ENCODE measurements around the gene PASK. TPM values are rescaled to one million over a fixed set of nuclear protein-coding genes. Genes with fewer than 3 reads are reported as not detected.

PASK gene
- polyA plus RNA-seq, 3 donors = 15.1 to 26.7 (median 23.9) TPM

DNA sequence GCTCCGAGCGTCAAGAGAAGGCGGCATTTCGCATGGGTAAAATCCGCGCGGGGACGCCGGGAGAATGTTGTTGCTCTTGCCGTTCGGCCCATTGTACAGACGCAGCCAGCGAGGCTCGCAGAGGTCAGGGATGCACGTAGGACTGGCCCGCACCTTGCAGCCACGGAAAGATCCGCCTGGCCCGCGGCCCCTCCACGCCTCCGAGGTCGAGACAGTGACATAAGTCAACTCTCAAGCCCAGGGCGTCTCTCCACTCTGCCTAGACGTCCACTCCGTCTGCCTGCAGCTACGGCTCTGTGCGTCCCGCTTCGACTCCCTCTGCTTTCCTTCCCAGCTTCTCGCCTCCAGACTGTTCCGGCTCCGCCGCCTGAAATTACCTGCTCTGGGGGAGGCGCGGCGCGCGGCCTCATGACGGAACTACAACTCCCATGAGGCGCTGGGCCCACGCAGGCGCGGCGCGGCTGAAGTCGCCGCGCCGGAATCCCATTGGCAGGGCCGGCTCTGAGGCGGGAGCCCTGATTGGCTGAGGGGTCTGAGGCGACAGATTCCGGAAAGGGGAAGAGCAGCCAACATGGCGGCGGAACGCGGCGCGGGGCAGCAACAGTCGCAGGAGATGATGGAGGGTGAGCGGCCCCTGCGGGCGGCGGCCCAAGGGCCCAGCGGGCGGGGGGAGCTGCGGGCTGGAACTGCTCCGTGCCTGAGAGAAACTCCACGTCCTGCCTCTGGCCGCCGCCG, 820 bp upstream of the PASK start, which contains the start of gene PPP1R7:
TSS of gene PPP1R7 (plus strand) at position 543 of the 735 bp plus-strand sequence. CDS start at position 572, 29 bp downstream.
- peak; percentile 94 for DNase-seq

DNA sequence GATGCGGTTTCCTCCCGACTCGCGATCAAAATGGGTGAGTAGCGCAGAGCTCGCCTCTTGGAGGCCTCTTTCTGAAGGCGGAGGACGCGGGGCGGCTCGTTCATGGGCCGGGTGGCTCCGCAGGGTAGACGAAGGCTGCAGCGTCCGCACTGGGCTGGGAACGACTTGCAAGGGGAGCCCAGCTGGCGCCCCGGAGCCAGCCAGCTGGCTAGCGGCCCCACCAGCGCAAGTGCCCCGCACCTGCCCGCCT, 328 bp upstream of the PASK start:
- no peak for DNase-seq

GRCh38 chr2:241148239-241148638, 1.0 kb downstream of the PASK start:
- DNase-seq = no peak

DNA sequence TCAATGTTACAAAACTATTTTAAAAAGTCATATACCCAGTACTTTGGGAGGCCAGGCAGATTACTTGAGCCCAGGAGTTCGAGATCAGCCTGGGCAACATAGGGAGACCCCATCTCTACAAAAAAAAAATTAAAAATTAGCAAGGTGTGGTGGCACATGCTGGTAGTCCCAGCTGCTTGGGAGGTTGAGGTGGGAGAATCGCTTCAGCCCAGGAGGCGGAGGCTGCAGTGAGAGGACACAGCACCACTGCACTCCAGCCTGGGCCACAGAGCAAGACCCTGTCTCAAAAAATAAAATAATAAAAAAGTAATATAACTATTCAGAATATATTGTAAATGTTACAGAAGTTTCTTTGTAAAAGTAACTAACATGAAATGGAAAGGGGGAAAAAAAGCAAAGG, 1.9 kb downstream of the PASK start:
- DNase-seq = no peak

DNA sequence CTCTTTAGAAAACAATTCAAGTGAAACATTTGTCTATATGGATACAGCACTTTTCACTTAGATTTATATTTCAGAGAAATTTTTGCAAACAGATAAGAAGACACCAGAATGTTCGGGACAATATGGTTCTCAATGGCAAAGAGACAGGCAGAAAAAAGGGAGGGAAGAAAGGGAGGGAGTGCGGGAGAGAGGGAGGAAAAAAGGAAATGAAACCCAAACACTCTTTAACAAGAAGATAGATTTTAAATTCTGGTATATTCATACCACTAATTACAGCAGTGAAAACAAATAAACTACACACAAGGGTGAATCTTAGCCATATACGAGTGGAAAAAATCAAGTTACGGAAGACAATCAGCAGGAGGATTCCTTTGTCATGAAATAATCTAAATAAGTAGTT, 3.0 kb downstream of the PASK start:
- DNase-seq = no peak

DNA sequence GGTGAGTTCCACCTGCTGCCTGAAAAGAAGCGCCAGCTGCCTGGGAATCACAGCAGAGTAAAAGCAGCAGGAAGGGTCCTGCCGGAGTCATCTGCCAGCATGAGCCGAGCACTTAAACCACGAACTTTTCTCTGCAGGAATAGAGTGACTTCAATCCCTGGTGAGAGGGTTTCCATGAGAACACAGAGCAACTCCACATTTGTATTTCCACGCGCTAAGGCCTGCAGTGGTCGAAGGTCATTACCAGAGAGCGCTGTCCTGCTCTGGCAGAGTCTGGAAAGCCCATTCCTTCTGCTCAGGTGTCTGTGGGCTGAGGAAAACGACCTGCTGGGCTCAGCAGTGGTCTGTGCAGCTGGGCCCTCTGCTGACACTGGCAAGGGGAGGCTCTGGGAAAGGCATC, 6.7 kb downstream of the PASK start:
- no peak for DNase-seq

DNA sequence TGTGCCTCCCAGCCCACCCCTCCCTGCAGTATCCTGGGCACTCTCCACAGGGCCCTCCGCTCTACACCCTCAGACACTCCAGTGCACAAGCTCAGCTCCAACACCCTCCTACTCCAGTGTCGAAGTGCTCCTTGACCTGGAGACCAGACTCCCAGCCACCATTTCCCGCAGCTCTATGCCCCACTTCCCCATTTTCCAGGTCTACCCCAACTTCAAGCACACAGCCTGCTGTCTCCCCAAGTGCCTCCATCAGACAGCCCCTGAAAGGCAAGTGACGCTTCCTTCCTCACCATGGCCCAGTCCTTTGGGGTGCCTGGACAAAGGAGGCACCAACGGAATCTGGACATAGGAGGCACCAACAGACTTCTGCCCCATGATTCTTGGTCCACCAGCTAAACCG, 7.2 kb downstream of the PASK start:
- no peak for DNase-seq

DNA sequence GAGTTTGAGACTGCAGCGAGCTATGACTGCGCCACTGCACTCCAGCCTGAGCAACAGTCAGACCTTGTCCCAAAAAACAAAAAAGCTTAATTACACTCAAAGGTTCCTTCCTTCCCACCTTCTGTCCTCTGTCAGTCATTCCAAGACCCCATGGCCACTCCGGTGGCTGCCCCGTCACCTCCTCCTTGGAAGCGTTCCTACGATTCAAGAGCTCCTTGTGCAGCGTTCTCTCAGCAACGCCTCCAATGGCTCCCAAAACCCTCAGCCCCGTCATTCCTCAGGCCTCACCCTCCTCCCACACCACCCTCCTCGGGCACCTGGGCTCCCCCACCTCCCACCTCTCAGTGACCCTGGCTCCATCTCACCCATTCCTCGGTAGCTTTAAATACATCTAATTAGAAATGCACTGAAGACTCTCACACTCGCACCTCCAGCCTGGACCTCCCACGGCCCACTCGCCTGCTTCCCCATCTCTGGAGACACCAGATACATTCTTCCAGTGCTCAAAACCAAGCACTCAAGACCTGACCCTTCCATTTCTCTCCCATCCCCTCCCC, 8.0 kb downstream of the PASK start:
- no peak for DNase-seq

- DNase-seq = no peak
Observed at GRCh38 chr2:241140445-241140840, 8.8 kb downstream of the PASK start.

DNA sequence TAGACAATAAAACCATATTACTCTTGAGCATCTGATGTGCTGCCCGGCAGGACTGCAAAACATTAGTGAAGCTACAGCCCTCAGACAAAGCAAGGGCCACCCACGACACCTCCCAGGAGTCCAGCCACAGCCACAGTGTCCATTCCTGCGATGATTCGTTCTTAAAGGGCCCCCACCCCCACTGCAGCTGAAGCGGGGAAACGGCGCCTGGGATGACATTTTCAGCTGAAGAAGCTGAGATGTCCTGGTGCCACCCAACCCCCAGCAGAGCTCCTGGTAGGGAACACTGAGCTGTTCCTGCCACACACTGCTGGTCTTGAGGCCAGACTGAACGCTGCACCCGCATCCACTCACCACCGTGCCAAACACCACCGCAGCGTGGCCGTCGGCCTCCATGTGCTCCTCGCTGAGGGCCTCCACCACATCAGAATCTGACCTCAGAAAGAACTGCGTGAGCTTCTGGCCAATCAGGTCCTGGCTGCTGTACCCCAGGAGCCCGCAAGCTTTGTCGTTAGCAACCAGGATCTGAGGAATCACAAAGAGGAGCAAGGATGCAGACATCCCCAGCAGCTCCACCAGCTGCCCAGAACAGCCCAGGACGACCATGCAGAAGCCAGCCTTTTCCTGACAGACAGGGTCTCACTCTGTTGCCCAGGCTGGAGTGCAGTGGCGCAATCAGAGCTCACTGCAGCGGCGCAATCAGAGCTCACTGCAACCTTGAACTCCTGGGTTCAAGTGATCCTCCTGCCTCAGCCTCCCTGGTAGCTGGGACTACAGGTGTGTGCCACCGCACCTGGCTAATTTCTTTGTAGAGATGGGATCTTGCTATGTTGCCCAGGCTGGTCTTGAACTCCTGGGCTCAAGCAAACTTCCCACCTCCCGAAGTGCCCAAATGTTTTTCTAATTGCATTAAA, 9.5 kb downstream of the PASK start:
- DNase-seq = no peak

GRCh38 chr2:241138471-241138870, 10.8 kb downstream of the PASK start:
- no peak for DNase-seq

- no peak for DNase-seq
Observed at GRCh38 chr2:241137276-241138190, 11.7 kb downstream of the PASK start.

DNA sequence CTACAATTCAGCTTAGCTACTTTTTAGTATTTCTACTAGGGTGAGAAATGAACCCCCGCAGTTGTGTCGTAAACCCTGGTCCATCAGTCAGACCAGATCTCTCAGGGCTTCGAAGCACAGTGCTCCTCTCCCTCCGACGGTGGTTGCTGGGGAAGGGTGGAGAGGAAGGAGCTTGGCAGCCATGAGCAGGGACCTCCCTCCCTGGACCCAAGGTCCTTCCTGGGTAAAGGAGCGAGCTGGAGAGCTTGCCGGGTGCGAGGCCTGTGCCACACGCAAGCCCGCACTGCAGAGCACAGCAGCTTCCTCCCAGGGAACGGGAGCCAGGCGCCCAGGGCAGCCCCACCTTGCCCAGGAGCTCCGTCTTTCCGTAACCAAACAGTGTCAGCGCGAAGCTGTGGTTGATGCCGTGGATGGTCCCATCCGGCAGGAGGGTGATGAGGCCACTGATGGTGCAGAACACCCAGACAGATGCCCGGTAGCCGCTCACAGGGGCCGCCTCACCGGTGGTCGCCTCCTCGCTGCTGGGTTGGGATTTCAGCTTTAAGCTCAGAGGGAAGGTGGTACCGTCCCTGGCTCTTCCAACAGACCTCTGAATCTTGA, 12.5 kb downstream of the PASK start:
- no peak for DNase-seq

- no peak for DNase-seq
Observed at GRCh38 chr2:241136191-241136590, 13.1 kb downstream of the PASK start.

- peak; percentile 9 for DNase-seq
Observed at GRCh38 chr2:241135737-241136136, 13.5 kb downstream of the PASK start.

- DNase-seq = no peak
Observed at GRCh38 chr2:241134711-241135110, 14.6 kb downstream of the PASK start.

- no peak for DNase-seq
Observed at GRCh38 chr2:241133436-241133820, 15.8 kb downstream of the PASK start.

GRCh38 chr2:241132538-241133435, 16.5 kb downstream of the PASK start:
- no peak for DNase-seq

GRCh38 chr2:241131531-241131930, 17.7 kb downstream of the PASK start:
- DNase-seq = no peak

DNA sequence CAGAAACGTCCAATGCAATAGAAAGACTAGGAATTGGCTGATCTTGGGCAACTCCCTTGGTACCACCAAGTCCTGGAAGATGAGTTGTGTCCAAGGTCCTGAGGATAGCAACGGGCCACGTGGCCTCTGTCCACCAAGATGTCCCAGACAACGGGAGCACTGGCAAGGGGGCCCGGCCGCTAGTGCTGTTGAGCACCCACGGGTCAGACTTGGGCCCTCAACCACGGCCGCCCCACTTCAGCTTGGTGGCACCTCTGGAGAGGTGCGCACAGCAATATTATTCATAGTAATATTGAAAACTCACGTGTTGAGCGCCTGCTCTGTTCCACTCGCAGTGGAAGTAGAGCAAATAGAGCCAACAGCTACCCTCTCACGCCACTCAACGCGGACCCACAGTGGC, 19.0 kb downstream of the PASK start:
- no peak for DNase-seq
